Uterus (tissue), 4 donors: Measurements from ENCODE around the gene EMP3. TPM values are rescaled to one million over a fixed set of nuclear protein-coding genes. Genes with fewer than 3 reads are reported as not detected.

Experiments used
- DNase-seq, 2 donors: peaks; one replicate each; pipeline ENCODE4 v3.0.0-alpha.2; 2019 to 2020
- H3K27ac ChIP-seq, 2 donors: fragments of 200-600 bp; sonication (generic); 1 replicate in 1 of 2; 2 replicates in 1 of 2; pipeline ENCODE4 v1.5.1; 2016 to 2018
- H3K27me3 ChIP-seq, 2 donors: fragments of 200-600 bp; sonication (generic); one replicate each; pipeline ENCODE4 v1.5.1; 2018 to 2019; ENCODE audit warnings: control low read depth in 1 of 2
- H3K36me3 ChIP-seq, 2 donors: fragments of 200-600 bp; sonication (generic); one replicate each; pipeline ENCODE4 v1.5.1; 2019; ENCODE audit warnings: control low read depth in 1 of 2
- H3K4me1 ChIP-seq, 2 donors: fragments of 200-600 bp; sonication (generic); one replicate each; pipeline ENCODE4 v1.5.1; 2018 to 2019; ENCODE audit warnings: control low read depth in 1 of 2
- H3K4me3 ChIP-seq, 2 donors: fragments of 200-600 bp; sonication (generic); 1 replicate in 1 of 2; 2 replicates in 1 of 2; pipeline ENCODE4 v1.5.1; 2018 to 2019; ENCODE audit warnings: mild to moderate bottlenecking in 1 of 2
- H3K9me3 ChIP-seq, 2 donors: fragments of 200-600 bp; sonication (generic); one replicate each; pipeline ENCODE4 v1.5.1; 2019; ENCODE audit warnings: control low read depth in 1 of 2
- POLR2A ChIP-seq, 2 donors: fragments of 450-650 bp; IDR thresholded peaks; one replicate each; pipeline ENCODE4 v1.6.1; 2016; ENCODE audit warnings: antibody characterized with exemption in 2 of 2, mild to moderate bottlenecking in 1 of 2, moderate library complexity in 1 of 2
- intact Hi-C: fragments of 100-400 bp; cut with DNase I; formaldehyde crosslinking; loops from one replicate; pipeline ENCODE4 v1.15.1; 2023; ENCODE audit warnings: low total_unique reads
- total RNA-seq, 4 donors: library from RNA; depleted of rRNA in 3 of 4; stranded (reverse); fragments of >200 nt in 3 of 4; gene quantifications; one replicate each; pipeline versions ENCODE4 v1.1.0 to v1.2.4, GENCODE V29; 2014 to 2023
- TF ChIP-seq, protein P1 (sequence below), 4 experiments: fragments of 200-600 bp in 2 of 4; fragments of 450-650 bp in 2 of 4; sonication (generic) in 2 of 4; IDR thresholded peaks; one replicate each; pipeline ENCODE4 v1.5.1; 2016 to 2019; ENCODE audit warnings: antibody characterized with exemption in 4 of 4, mild to moderate bottlenecking in 2 of 4, moderate library complexity in 1 of 4
- donor health status: DM: yes; HTN: yes; CAD: no.

EMP3 gene
- total RNA-seq, 4 donors from 2014 or later, result 23.8 to 147 (median 45.2) TPM

DNA sequence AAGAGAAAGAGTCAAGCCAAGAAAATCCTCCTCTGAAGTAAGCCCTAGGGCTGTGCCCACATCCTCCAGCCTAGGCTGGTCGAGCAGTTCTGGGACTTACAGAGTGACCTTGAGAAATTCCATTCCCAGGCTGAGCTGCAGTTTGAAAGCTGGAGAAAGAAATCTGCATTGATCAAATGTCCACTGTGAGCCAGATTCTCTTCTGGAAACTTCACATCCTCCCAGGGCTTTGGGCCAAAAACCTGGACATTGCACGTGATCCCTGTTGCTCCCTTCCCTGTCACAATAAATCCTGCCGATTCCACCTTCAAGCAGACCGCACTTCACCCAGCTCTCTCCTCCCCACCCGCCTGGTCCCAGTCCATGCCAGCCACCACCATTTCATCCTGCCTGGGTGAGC lies 22.7 kb downstream of the EMP3 start:
- Histone ChIP-seq H3K27me3 (no peaks in the 10 kb centered on the region), H3K36me3 (no peaks in the 10 kb centered on the region), H3K4me1 (no peaks in the 10 kb centered on the region), H3K27ac (no peak overlapping the region), H3K9me3 (no peaks in the 10 kb centered on the region), H3K4me3 (no peak overlapping the region)
- intact Hi-C loops, result no loop called here
- TF ChIP-seq POLR2A (IDR thresholded peaks at IDR 0.05), result no peak
- TF ChIP-seq, protein P1, sequence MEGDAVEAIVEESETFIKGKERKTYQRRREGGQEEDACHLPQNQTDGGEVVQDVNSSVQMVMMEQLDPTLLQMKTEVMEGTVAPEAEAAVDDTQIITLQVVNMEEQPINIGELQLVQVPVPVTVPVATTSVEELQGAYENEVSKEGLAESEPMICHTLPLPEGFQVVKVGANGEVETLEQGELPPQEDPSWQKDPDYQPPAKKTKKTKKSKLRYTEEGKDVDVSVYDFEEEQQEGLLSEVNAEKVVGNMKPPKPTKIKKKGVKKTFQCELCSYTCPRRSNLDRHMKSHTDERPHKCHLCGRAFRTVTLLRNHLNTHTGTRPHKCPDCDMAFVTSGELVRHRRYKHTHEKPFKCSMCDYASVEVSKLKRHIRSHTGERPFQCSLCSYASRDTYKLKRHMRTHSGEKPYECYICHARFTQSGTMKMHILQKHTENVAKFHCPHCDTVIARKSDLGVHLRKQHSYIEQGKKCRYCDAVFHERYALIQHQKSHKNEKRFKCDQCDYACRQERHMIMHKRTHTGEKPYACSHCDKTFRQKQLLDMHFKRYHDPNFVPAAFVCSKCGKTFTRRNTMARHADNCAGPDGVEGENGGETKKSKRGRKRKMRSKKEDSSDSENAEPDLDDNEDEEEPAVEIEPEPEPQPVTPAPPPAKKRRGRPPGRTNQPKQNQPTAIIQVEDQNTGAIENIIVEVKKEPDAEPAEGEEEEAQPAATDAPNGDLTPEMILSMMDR (IDR thresholded peaks at IDR 0.05), result no peak
- no peak for DNase-seq

DNA sequence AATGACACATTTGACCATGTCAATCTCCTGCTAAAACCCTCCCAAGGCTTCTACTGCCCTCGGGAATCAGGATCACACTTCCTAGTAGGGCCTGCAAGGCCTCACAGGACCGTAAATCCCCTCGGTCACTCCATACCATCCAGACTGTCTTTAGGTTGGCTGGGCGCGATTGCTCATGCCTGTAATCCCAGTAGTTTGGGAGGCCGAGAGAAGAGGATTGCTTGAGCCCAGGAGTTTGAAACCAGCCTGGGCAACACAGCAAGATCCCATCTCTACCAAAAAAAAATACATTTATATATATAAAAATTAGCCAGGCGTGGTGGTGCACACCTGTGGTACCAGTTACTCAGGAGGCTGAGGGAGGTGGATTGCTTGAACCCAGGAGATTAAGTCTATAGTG lies 23.4 kb downstream of the EMP3 start:
- Histone ChIP-seq H3K36me3 (no peaks in the 10 kb centered on the region), H3K4me1 (no peaks in the 10 kb centered on the region), H3K27ac (no peak overlapping the region), H3K4me3 (no peak overlapping the region), H3K27me3 (no peaks in the 10 kb centered on the region), H3K9me3 (no peaks in the 10 kb centered on the region)
- TF ChIP-seq, protein P1 (IDR thresholded peaks at IDR 0.05), result no peak
- TF ChIP-seq POLR2A (IDR thresholded peaks at IDR 0.05), result no peak
- no peak for DNase-seq
- intact Hi-C loops, result no loop called here

DNA sequence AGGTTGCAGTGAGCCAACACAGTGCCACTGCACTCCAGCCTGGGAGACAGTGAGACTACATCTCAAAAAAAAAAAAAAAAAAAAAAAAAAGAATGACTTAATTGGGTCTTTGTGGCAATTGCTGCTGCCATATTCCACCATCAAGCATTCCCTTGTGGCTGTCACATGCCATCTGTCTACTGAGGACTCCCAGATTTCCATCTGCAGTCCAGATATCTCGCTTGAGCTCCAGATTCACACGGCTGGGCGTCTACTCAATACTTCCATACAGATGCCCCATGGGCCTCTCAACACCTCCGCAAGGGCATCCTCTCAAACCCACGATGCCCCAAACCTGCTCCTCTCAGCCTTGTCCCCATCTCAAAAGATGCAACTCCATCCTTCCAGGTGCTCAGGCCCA lies 25.5 kb downstream of the EMP3 start:
- intact Hi-C loops, result no loop called here
- H3K4me1 ChIP-seq, result no peaks in the 10 kb centered on the region
- H3K9me3 ChIP-seq, result no peaks in the 10 kb centered on the region
- no peak overlapping the region for H3K27ac ChIP-seq
- H3K36me3 ChIP-seq, result no peaks in the 10 kb centered on the region
- TF ChIP-seq, protein P1 (IDR thresholded peaks at IDR 0.05), result no peak
- TF ChIP-seq POLR2A (IDR thresholded peaks at IDR 0.05), result no peak
- no peak overlapping the region for H3K4me3 ChIP-seq
- no peak for DNase-seq
- no peaks in the 10 kb centered on the region for H3K27me3 ChIP-seq

DNA sequence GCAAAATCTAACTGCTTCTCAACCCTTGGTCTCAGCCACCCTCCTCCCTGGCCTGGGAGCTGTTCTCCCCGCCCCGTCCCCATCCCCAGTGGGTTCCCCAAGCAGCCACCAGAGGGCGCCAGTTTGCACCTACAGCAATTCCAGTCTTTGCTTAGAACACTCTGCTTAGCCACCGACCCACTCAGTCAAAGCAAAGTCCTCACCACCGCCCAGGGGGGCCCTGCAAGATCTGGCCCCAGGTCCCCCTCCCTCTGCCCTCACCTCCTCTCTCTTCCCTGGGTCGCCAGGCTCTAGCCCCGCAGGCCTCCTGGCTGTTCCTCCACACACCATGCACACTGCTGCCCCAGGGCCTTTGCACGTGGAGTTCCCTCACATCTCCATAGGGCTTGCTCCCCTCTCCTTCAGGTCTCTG lies 26.0 kb downstream of the EMP3 start:
- TF ChIP-seq, protein P1 (IDR thresholded peaks at IDR 0.05), result peak; percentile 32 to 53 (median 42)
- no peak for TF ChIP-seq POLR2A (IDR thresholded peaks at IDR 0.05)
- intact Hi-C loops, result no loop called here
- Histone ChIP-seq H3K9me3 (no peaks in the 10 kb centered on the region), H3K4me3 (no peak overlapping the region), H3K27ac (no peak overlapping the region), H3K27me3 (no peaks in the 10 kb centered on the region), H3K4me1 (no peaks in the 10 kb centered on the region), H3K36me3 (no peaks in the 10 kb centered on the region)
- peak in 1 of 2 donors; percentile 39 for DNase-seq

DNA sequence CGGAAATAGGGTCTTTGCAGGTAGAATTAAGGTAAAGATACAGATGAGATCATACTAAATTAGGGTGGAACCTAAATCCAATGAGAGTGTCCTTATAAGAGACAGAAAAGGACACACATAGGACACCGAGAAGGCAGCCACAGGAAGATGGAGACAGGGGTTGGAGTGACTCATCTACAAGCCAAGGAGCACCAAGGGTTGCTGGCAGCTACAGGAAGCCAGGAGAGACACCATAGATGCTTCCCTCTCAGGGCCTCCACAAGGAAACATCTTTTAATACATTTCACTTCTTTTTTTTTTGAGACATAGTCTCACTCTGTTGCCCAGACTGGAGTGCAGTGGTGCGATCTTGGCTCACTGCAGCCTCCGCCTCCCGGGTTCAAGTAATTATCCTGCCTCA lies 28.3 kb downstream of the EMP3 start:
- TF ChIP-seq, protein P1 (IDR thresholded peaks at IDR 0.05), result no peak
- TF ChIP-seq POLR2A (IDR thresholded peaks at IDR 0.05), result no peak
- no peaks in the 10 kb centered on the region for H3K4me1 ChIP-seq
- no peak overlapping the region for H3K27ac ChIP-seq
- H3K27me3 ChIP-seq, result no peaks in the 10 kb centered on the region
- no peak for DNase-seq
- intact Hi-C loops, result no loop called here
- H3K36me3 ChIP-seq, result no peaks in the 10 kb centered on the region
- H3K4me3 ChIP-seq, result no peak overlapping the region
- H3K9me3 ChIP-seq, result no peaks in the 10 kb centered on the region
